HEK293T (cell line): Measurements from ENCODE around the gene DLEC1.

ENCODE experiments used
- CTCF ChIA-PET: fragments of 350-600 bp; formaldehyde crosslinking; extraction: SDS; loops from one replicate; lab custom pipeline; 2021; ENCODE audit warnings: antibody characterized with exemption, inconsistent platforms; lab: Yijun Ruan, JAX
- POLR2A ChIA-PET: fragments of 350-600 bp; formaldehyde crosslinking; extraction: SDS; loops from one replicate; lab custom pipeline; 2020; ENCODE audit warnings: antibody characterized with exemption, inconsistent platforms; lab: Yijun Ruan, JAX
- DNase-seq: peaks from one replicate; pipeline ENCODE4 v3.0.0; 2012; ENCODE audit warnings: mixed read lengths; ENCODE audit errors: extremely low spot score
- ARNT ChIP-seq: fragments of 450-650 bp; IDR thresholded peaks from 2 replicates; pipeline ENCODE4 v1.6.1; 2017; ENCODE audit warnings: mild to moderate bottlenecking
- BHLHE40 ChIP-seq: fragments of 450-650 bp; IDR thresholded peaks from 2 replicates; pipeline ENCODE4 v1.6.1; 2016; ENCODE audit warnings: mild to moderate bottlenecking, moderate library complexity, borderline replicate concordance
- CTBP1 ChIP-seq: fragments of 450-650 bp; IDR thresholded peaks from 2 replicates; pipeline ENCODE4 v1.6.1; 2016; ENCODE audit warnings: borderline replicate concordance
- ELF4 ChIP-seq: fragments of 450-650 bp; IDR thresholded peaks from 2 replicates; pipeline ENCODE4 v1.6.1; 2017; ENCODE audit warnings: antibody characterized with exemption
- FOXA1 ChIP-seq: fragments of 450-650 bp; IDR thresholded peaks from 2 replicates; pipeline ENCODE4 v1.6.1; 2016; ENCODE audit warnings: mild to moderate bottlenecking
- FOXK2 ChIP-seq: fragments of 450-650 bp; IDR thresholded peaks from 2 replicates; pipeline ENCODE4 v1.6.1; 2016; ENCODE audit warnings: mild to moderate bottlenecking
- FOXM1 ChIP-seq: fragments of 450-650 bp; IDR thresholded peaks from 2 replicates; pipeline ENCODE4 v1.6.1; 2017; ENCODE audit warnings: mild to moderate bottlenecking, borderline replicate concordance
- HDGF ChIP-seq: fragments of 450-650 bp; IDR thresholded peaks from 2 replicates; pipeline ENCODE4 v1.6.1; 2017; ENCODE audit warnings: antibody characterized with exemption, borderline replicate concordance
- L3MBTL2 ChIP-seq: fragments of 450-650 bp; conservative IDR thresholded peaks from 2 replicates; pipeline ENCODE4 v1.6.1; 2016; ENCODE audit warnings: mild to moderate bottlenecking
- LEF1 ChIP-seq: fragments of 450-650 bp; IDR thresholded peaks from 2 replicates; pipeline ENCODE4 v1.6.1; 2017; ENCODE audit warnings: mild to moderate bottlenecking, borderline replicate concordance
- NFRKB ChIP-seq: fragments of 450-650 bp; IDR thresholded peaks from 2 replicates; pipeline ENCODE4 v1.6.1; 2016; ENCODE audit warnings: mild to moderate bottlenecking, moderate library complexity
- PKNOX1 ChIP-seq: fragments of 450-650 bp; IDR thresholded peaks from 2 replicates; pipeline ENCODE4 v1.6.1; 2016
- SP1 ChIP-seq: fragments of 450-650 bp; IDR thresholded peaks from 2 replicates; pipeline ENCODE4 v1.6.1; 2017
- SUZ12 ChIP-seq: fragments of 450-650 bp; IDR thresholded peaks from 2 replicates; pipeline ENCODE4 v1.6.1; 2016; ENCODE audit warnings: mild to moderate bottlenecking
- TARDBP ChIP-seq: fragments of 450-650 bp; IDR thresholded peaks from 2 replicates; pipeline ENCODE4 v1.6.1; 2016
- ZNF384 ChIP-seq: fragments of 450-650 bp; IDR thresholded peaks from 2 replicates; pipeline ENCODE4 v1.6.1; 2016

The DLEC1 gene

GRCh38 chr3:38004415-38005075 is 34.5 kb upstream of the DLEC1 start:
- POLR2A ChIA-PET, result no interaction called here
- peak; percentile 62 for DNase-seq
- TF ChIP-seq FOXA1 (no peak), FOXM1 (no peak), CTBP1 (no peak), LEF1 (no peak), SUZ12 (no peak), HDGF (no peak), ELF4 (no peak), NFRKB (no peak), ZNF384 (no peak), BHLHE40 (no peak), FOXK2 (no peak), ARNT (no peak), TARDBP (no peak), SP1 (no peak), PKNOX1 (no peak), L3MBTL2 (no peak)
- CTCF ChIA-PET, result interaction anchor here (1.2 kb wide), 1 partner anchor 149 kb away, joined by 6 read pairs; no protein-coding TSS in a partner anchor

- TF ChIP-seq ARNT (no peak), BHLHE40 (no peak), ZNF384 (no peak), SP1 (no peak), HDGF (no peak), TARDBP (no peak), FOXK2 (no peak)
- ChIA-PET POLR2A (no interaction called here), CTCF (no interaction called here)
- no peak for DNase-seq
Observed at GRCh38 chr3:38005076-38006020, 33.7 kb upstream of the DLEC1 start.

GRCh38 chr3:38006031-38006430 is 33.0 kb upstream of the DLEC1 start:
- TF ChIP-seq L3MBTL2 (no peak), ELF4 (no peak)
- ChIA-PET CTCF (no interaction called here), POLR2A (no interaction called here)
- no peak for DNase-seq

GRCh38 chr3:38006445-38006995 is 32.5 kb upstream of the DLEC1 start:
- TF ChIP-seq CTBP1, result no peak
- no peak for TF ChIP-seq FOXK2
- no peak for TF ChIP-seq SUZ12
- TF ChIP-seq BHLHE40, result no peak
- TF ChIP-seq TARDBP, result no peak
- no peak for TF ChIP-seq NFRKB
- no peak for TF ChIP-seq SP1
- TF ChIP-seq FOXA1, result no peak
- no peak for TF ChIP-seq ARNT
- TF ChIP-seq FOXM1, result no peak
- no peak for TF ChIP-seq L3MBTL2
- no peak for TF ChIP-seq PKNOX1
- no peak for TF ChIP-seq LEF1
- TF ChIP-seq HDGF, result no peak
- no peak for TF ChIP-seq ZNF384
- TF ChIP-seq ELF4, result no peak
- POLR2A ChIA-PET, result no interaction called here

GRCh38 chr3:38007754-38008090 is 31.3 kb upstream of the DLEC1 start:
- DNase-seq, result no peak
- CTCF ChIA-PET, result no interaction called here
- TF ChIP-seq TARDBP (no peak), FOXA1 (no peak), HDGF (no peak), BHLHE40 (no peak), FOXK2 (no peak), NFRKB (no peak), CTBP1 (no peak), SUZ12 (no peak)
- POLR2A ChIA-PET, result no interaction called here

More at GRCh38 chr3:38006445-38006995, 32.5 kb upstream of the DLEC1 start:
- CTCF ChIA-PET, result interaction anchor here (0.5 kb wide), 1 partner anchor 39 kb away, joined by 3 read pairs; no protein-coding TSS in a partner anchor
- no peak for DNase-seq

GRCh38 chr3:38008191-38008701 is 30.8 kb upstream of the DLEC1 start:
- TF ChIP-seq ZNF384 (no peak), SUZ12 (no peak), L3MBTL2 (no peak), FOXA1 (no peak), HDGF (no peak), ELF4 (no peak), BHLHE40 (no peak), ARNT (no peak), PKNOX1 (no peak), NFRKB (no peak), CTBP1 (no peak), SP1 (no peak), TARDBP (no peak), FOXM1 (no peak), LEF1 (no peak)
- ChIA-PET POLR2A (no interaction called here), CTCF (no interaction called here)
- DNase-seq, result no peak
